A549 (cell line): Measurements from ENCODE around the gene ERCC2. TPM values are rescaled to one million over a fixed set of nuclear protein-coding genes. Genes with fewer than 3 reads are reported as not detected.

ENCODE experiments used
- ATAC-seq, 2 experiments: fragments of 200-7000 bp in 1 of 2; fragments of >200 bp in 1 of 2; cut with Nextera tagmentation in 1 of 2; cut with Tn5 transposase in 1 of 2; 3 replicates each; pipeline versions ENCODE4 v1.8.0 to v1.9.1; 2018 to 2020; ENCODE audit warnings: mild to moderate bottlenecking in 1 of 2, moderate library complexity in 1 of 2
- CTCF ChIA-PET: fragments of 300-600 bp; sonication (Branson Sonifier 250); formaldehyde crosslinking; extraction: SDS; loops from one replicate; lab custom pipeline; 2021; ENCODE audit warnings: antibody characterized with exemption, inconsistent platforms; lab: Yijun Ruan, JAX
- POLR2A ChIA-PET: fragments of 350-600 bp; formaldehyde crosslinking; extraction: SDS; loops from one replicate; lab custom pipeline; 2021; ENCODE audit warnings: antibody characterized with exemption, inconsistent platforms; lab: Yijun Ruan, JAX
- DNase-seq, 2 experiments: peaks; one replicate each; pipeline versions ENCODE4 v3.0.0 to v3.0.0-alpha.2; 2011 to 2016; ENCODE audit warnings: low read depth in 1 of 2, low spot score in 1 of 2
- FAIRE-seq: peaks from 2 replicates; lab custom pipeline; 2011; peaks lifted over from hg19 to GRCh38; lab: Jason Lieb, UNC
- H3K27ac ChIP-seq, 2 experiments: fragments of >200 bp; sonication (Bioruptor Twin); formaldehyde crosslinking; 3 replicates each; pipeline ENCODE4 v1.5.1; 2016 to 2017
- H3K4me1 ChIP-seq: fragments of >200 bp; sonication (Bioruptor Twin); formaldehyde crosslinking; 3 replicates; pipeline ENCODE4 v1.6.1; 2016
- H3K4me2 ChIP-seq: fragments of >200 bp; sonication (Bioruptor Twin); formaldehyde crosslinking; 3 replicates; pipeline ENCODE4 v1.6.1; 2016
- H3K4me3 ChIP-seq: fragments of >200 bp; sonication (Bioruptor Twin); formaldehyde crosslinking; 3 replicates; pipeline ENCODE4 v1.5.1; 2016
- H3K9me3 ChIP-seq: fragments of >200 bp; sonication (Bioruptor Twin); formaldehyde crosslinking; 3 replicates; pipeline ENCODE4 v1.6.1; 2016
- CBX2 ChIP-seq: fragments of 200-600 bp; sonication (generic); IDR thresholded peaks from 2 replicates; pipeline ENCODE4 v1.6.1; 2016; ENCODE audit warnings: low read depth, mild to moderate bottlenecking, borderline replicate concordance
- CEBPB ChIP-seq, 2 experiments: fragments of >200 bp in 1 of 2; sonication (Bioruptor Twin) in 1 of 2; formaldehyde crosslinking in 1 of 2; IDR thresholded peaks; 2 replicates each; pipeline ENCODE4 v1.6.1; 2012 to 2016
- CHD2 ChIP-seq: fragments of 150-350 bp; IDR thresholded peaks from 2 replicates; pipeline ENCODE4 v1.6.1; 2014; ENCODE audit warnings: low read length; ENCODE audit not compliant: partially characterized antibody
- HOXB5 ChIP-seq: fragments of 250-450 bp; sonication (Bioruptor Pico); IDR thresholded peaks from 2 replicates; pipeline ENCODE4 v1.5.0; 2020; ENCODE audit warnings: mild to moderate bottlenecking, moderate library complexity
- JUN ChIP-seq, 2 experiments: fragments of >200 bp; sonication (Bioruptor Twin); formaldehyde crosslinking; IDR thresholded peaks; 2 replicates in 1 of 2; 3 replicates in 1 of 2; pipeline ENCODE4 v1.6.1; 2016 to 2017
- KDM5A ChIP-seq: fragments of 200-600 bp; sonication (generic); IDR thresholded peaks from 2 replicates; pipeline ENCODE4 v1.6.1; 2016; ENCODE audit warnings: antibody characterized with exemption, mild to moderate bottlenecking
- MAZ ChIP-seq: fragments of 150-350 bp; IDR thresholded peaks from 2 replicates; pipeline ENCODE4 v1.6.1; 2014; ENCODE audit warnings: antibody characterized with exemption, low read depth, low read length, borderline replicate concordance
- MYC ChIP-seq: IDR thresholded peaks from 2 replicates; pipeline ENCODE4 v1.6.1; 2012; ENCODE audit warnings: mild to moderate bottlenecking, inconsistent platforms, low read length, improper control_type of control experiment, borderline replicate concordance
- NR3C1 ChIP-seq: fragments of >200 bp; sonication (Bioruptor Twin); formaldehyde crosslinking; IDR thresholded peaks from 3 replicates; pipeline ENCODE4 v1.6.1; 2017
- PBX3 ChIP-seq: IDR thresholded peaks from 2 replicates; pipeline ENCODE4 v1.6.1; 2012
- PHF8 ChIP-seq: fragments of 200-600 bp; sonication (generic); IDR thresholded peaks from 2 replicates; pipeline ENCODE4 v1.6.1; 2016; ENCODE audit warnings: low read depth, mild to moderate bottlenecking, antibody characterized with exemption, moderate library complexity, borderline replicate concordance
- POLR2A ChIP-seq: IDR thresholded peaks from 2 replicates; pipeline ENCODE4 v1.6.1; 2012; ENCODE audit warnings: mild to moderate bottlenecking, low read length
- RAD21 ChIP-seq, 2 experiments: fragments of >200 bp in 1 of 2; sonication (Bioruptor Twin) in 1 of 2; formaldehyde crosslinking in 1 of 2; IDR thresholded peaks in 1 of 2; conservative IDR thresholded peaks in 1 of 2; 2 replicates in 1 of 2; 3 replicates in 1 of 2; pipeline ENCODE4 v1.6.1; 2012 to 2018; ENCODE audit warnings: inconsistent platforms in 1 of 2
- RCOR1 ChIP-seq: fragments of 150-350 bp; IDR thresholded peaks from 2 replicates; pipeline ENCODE4 v1.6.1; 2014; ENCODE audit warnings: antibody characterized with exemption, low read length, low read depth
- ZSCAN20 ChIP-seq: fragments of 250-450 bp; sonication (Bioruptor Pico); IDR thresholded peaks from 2 replicates; pipeline ENCODE4 v1.8.0; 2022; ENCODE audit warnings: mild to moderate bottlenecking, moderate library complexity
- WGBS: methylation state at CpG from one replicate; pipeline ENCODE4 v1.1.6; 2017; ENCODE audit errors: missing lambda C conversion rate; 5-methylcytosine and 5-hydroxymethylcytosine counted together
- polyA minus RNA-seq: library from RNA; depleted of rRNA, polyadenylated mRNA; stranded (reverse); fragments of >200 nt; gene quantifications from 2 replicates; pipeline ENCODE4 v1.2.3, GENCODE V29; 2011; rRNA and poly(A)+ RNA removed
- polyA plus RNA-seq, 4 experiments: library from polyadenylated mRNA; depleted of rRNA in 3 of 4; stranded (reverse); fragments of >200 nt; fragmentation: RNase III in 1 of 4; extraction: RNeasy Plus Mini Kit Qiagen cat#74134 plus additional on column Dnase treatment in 1 of 4; gene quantifications; 2 replicates in 3 of 4; 3 replicates in 1 of 4; pipeline ENCODE4 v1.2.3, GENCODE V29; 2011 to 2017
- TF ChIP-seq, protein P1 (sequence below): fragments of 450-650 bp; IDR thresholded peaks from 2 replicates; pipeline ENCODE4 v1.6.1; 2014; ENCODE audit warnings: antibody characterized with exemption

Gene ERCC2
- polyA plus RNA-seq (2011; rRNA removed): 12.9 and 15.0 TPM in 2 replicates
- 25.0 and 32.1 TPM in 2 replicates for polyA plus RNA-seq (2012; cell fraction: cytosol; rRNA removed)
- 99.2 and 129 TPM in 2 replicates for polyA plus RNA-seq (2012; cell fraction: nucleus; rRNA removed)
- 19.8 to 21.5 TPM (median 19.9 TPM) in 3 replicates for polyA plus RNA-seq (2017; fragmentation: RNase III; extraction: RNeasy Plus Mini Kit Qiagen cat#74134 plus additional on column Dnase treatment)
- 24.4 and 27.1 TPM in 2 replicates for polyA minus RNA-seq

GRCh38 chr19:45370410-45371204 is at the start of gene ERCC2:
Gene ERCC2, minus strand, starts transcription at chr19:45370573. Its CDS starts 33 bp downstream, at chr19:45370540.
- Histone ChIP-seq H3K4me1 (no peaks in the 10 kb centered on the region; the same call in 2 of the 3 replicates), H3K27ac (peak within 1 kb of the TSS; percentile 71 to 93), H3K9me3 (no peaks in the 10 kb centered on the region), H3K4me3 (peak within 1 kb of the TSS; percentile 60), H3K4me2 (peak within 1 kb of the TSS; percentile 72)
- TF ChIP-seq CEBPB (IDR thresholded peaks at IDR 0.05) (no peak), HOXB5 (CRISPR knock-in tag) (no peak), PBX3 (peak; percentile 99), MYC (no peak), CHD2 (no peak), RAD21 (conservative IDR thresholded peaks at IDR 0.05 in 1 of 2, IDR thresholded peaks at IDR 0.05 in 1 of 2) (no peak), PHF8 (peak; percentile 26; the same call in 1 of the 2 replicates), JUN (IDR thresholded peaks at IDR 0.05) (no peak), ZSCAN20 (CRISPR knock-in tag) (no peak), POLR2A (peak; percentile 3; the same call in 1 of the 2 replicates)
- TF ChIP-seq, protein P1, sequence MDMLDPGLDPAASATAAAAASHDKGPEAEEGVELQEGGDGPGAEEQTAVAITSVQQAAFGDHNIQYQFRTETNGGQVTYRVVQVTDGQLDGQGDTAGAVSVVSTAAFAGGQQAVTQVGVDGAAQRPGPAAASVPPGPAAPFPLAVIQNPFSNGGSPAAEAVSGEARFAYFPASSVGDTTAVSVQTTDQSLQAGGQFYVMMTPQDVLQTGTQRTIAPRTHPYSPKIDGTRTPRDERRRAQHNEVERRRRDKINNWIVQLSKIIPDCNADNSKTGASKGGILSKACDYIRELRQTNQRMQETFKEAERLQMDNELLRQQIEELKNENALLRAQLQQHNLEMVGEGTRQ: 0 out of 2 replicates have a peak, but pooled peaks have one; percentile 12
- peak; percentile 98 to 99 for DNase-seq
- no peak for FAIRE-seq
- 3% methylated on average over 31 of the region's 55 CpGs for WGBS
- ChIA-PET CTCF (interaction anchor here (0.8 to 1.1 kb wide), 5 partner anchors 13 to 33 kb away, joined by 3 to 5 read pairs (median 4); no protein-coding TSS in a partner anchor), POLR2A (interaction anchor here (0.5 kb wide), 1 partner anchor 24 kb away, joined by 3 read pairs; no protein-coding TSS in a partner anchor)
- peak; percentile 99 to 100 for ATAC-seq

GRCh38 chr19:45419895-45420294 is 49.5 kb upstream of the ERCC2 start:
- POLR2A ChIA-PET: no interaction called here
- TF ChIP-seq MAZ (no peak), RCOR1 (no peak), NR3C1 (no peak), KDM5A (no peak), PHF8 (no peak), POLR2A (no peak)
- Histone ChIP-seq H3K4me1 (peaks cover 19% of the 10 kb centered on the region; the same call in 2 of the 3 replicates), H3K4me2 (no peak overlapping the region), H3K9me3 (no peaks in the 10 kb centered on the region), H3K27ac (no peak overlapping the region), H3K4me3 (no peak overlapping the region)
- ATAC-seq (no peak), DNase-seq (no peak), FAIRE-seq (no peak)
- no CpG with 5 or more reads among the region's 3 CpGs for WGBS
- CTCF ChIA-PET: interaction anchor here (0.6 to 2.3 kb wide), 7 partner anchors 8 to 59 kb away, joined by 3 to 8 read pairs (median 5); no protein-coding TSS in a partner anchor

GRCh38 chr19:45419396-45419795 is 49.0 kb upstream of the ERCC2 start:
- H3K4me2 ChIP-seq: no peak overlapping the region
- WGBS: 95% methylated on average over 4 of the region's 4 CpGs
- ChIA-PET POLR2A (no interaction called here), CTCF (interaction anchor here (0.6 to 7.1 kb wide), 3 partner anchors 15 to 20 kb away, joined by 3 to 39 read pairs (median 4); no protein-coding TSS in a partner anchor)
- TF ChIP-seq CBX2 (no peak), JUN (IDR thresholded peaks at IDR 0.05) (no peak)
- FAIRE-seq (no peak), ATAC-seq (no peak), DNase-seq (no peak)
- no peak overlapping the region for H3K4me3 ChIP-seq
- no peak overlapping the region for H3K27ac ChIP-seq
- H3K4me1 ChIP-seq: peaks cover 15% of the 10 kb centered on the region; the same call in 1 of the 3 replicates
- H3K9me3 ChIP-seq: no peaks in the 10 kb centered on the region
